Measurements from ENCODE around the gene ZNF594.

The ZNF594 gene

GRCh38 chr17:5209396-5209795 is 17.7 kb upstream of the ZNF594 start (continued):
- TF ChIP-seq, protein P1, sequence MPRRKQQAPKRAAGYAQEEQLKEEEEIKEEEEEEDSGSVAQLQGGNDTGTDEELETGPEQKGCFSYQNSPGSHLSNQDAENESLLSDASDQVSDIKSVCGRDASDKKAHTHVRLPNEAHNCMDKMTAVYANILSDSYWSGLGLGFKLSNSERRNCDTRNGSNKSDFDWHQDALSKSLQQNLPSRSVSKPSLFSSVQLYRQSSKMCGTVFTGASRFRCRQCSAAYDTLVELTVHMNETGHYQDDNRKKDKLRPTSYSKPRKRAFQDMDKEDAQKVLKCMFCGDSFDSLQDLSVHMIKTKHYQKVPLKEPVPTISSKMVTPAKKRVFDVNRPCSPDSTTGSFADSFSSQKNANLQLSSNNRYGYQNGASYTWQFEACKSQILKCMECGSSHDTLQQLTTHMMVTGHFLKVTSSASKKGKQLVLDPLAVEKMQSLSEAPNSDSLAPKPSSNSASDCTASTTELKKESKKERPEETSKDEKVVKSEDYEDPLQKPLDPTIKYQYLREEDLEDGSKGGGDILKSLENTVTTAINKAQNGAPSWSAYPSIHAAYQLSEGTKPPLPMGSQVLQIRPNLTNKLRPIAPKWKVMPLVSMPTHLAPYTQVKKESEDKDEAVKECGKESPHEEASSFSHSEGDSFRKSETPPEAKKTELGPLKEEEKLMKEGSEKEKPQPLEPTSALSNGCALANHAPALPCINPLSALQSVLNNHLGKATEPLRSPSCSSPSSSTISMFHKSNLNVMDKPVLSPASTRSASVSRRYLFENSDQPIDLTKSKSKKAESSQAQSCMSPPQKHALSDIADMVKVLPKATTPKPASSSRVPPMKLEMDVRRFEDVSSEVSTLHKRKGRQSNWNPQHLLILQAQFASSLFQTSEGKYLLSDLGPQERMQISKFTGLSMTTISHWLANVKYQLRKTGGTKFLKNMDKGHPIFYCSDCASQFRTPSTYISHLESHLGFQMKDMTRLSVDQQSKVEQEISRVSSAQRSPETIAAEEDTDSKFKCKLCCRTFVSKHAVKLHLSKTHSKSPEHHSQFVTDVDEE (CRISPR knock-in tag; IDR thresholded peaks at IDR 0.05), result no peak
- no peak for TF ChIP-seq CSRNP3 (CRISPR knock-in tag; IDR thresholded peaks at IDR 0.05)
- TF ChIP-seq ARNTL (CRISPR knock-in tag; IDR thresholded peaks at IDR 0.05; ENCODE audit: borderline replicate concordance, low read depth), result no peak
- TF ChIP-seq CSDC2 (CRISPR knock-in tag; IDR thresholded peaks at IDR 0.05), result no peak

- TF ChIP-seq ZNF8 (CRISPR knock-in tag; IDR thresholded peaks at IDR 0.05) (no peak), TCF4 (CRISPR knock-in tag; IDR thresholded peaks at IDR 0.05; ENCODE audit: borderline replicate concordance) (no peak), PPARA (CRISPR knock-in tag; IDR thresholded peaks at IDR 0.05; ENCODE audit: borderline replicate concordance) (no peak)
- TF ChIP-seq, protein P1 (CRISPR knock-in tag; IDR thresholded peaks at IDR 0.05), result no peak
- ATAC-seq, result no peak
Measured at GRCh38 chr17:5203908-5204294, 12.2 kb upstream of the ZNF594 start.

- no peak for TF ChIP-seq ESRRG (CRISPR knock-in tag; IDR thresholded peaks at IDR 0.05)
- no peak for TF ChIP-seq SNAI2 (CRISPR knock-in tag; IDR thresholded peaks at IDR 0.05)
- no peak for TF ChIP-seq PPARA (CRISPR knock-in tag; IDR thresholded peaks at IDR 0.05; ENCODE audit: borderline replicate concordance)
- no peak for TF ChIP-seq RARB (CRISPR knock-in tag; IDR thresholded peaks at IDR 0.05)
- TF ChIP-seq ZC3H10 (CRISPR knock-in tag; IDR thresholded peaks at IDR 0.05), result no peak
- TF ChIP-seq PATZ1 (CRISPR knock-in tag; IDR thresholded peaks at IDR 0.05; ENCODE audit: borderline replicate concordance), result no peak
- no peak for TF ChIP-seq POU6F1 (CRISPR knock-in tag; IDR thresholded peaks at IDR 0.05; ENCODE audit: borderline replicate concordance, low read depth)
- TF ChIP-seq ZNF565 (CRISPR knock-in tag; conservative IDR thresholded peaks at IDR 0.05; ENCODE audit: low read depth), result no peak
- no peak for TF ChIP-seq ISL1 (CRISPR knock-in tag; IDR thresholded peaks at IDR 0.05)
- no peak for TF ChIP-seq BACH2 (CRISPR knock-in tag; IDR thresholded peaks at IDR 0.05; ENCODE audit: borderline replicate concordance)
- no peak for TF ChIP-seq CSDC2 (CRISPR knock-in tag; IDR thresholded peaks at IDR 0.05)
- no peak; the same call in 2 of the 3 replicates for ATAC-seq
Measured at GRCh38 chr17:5203178-5203907, 11.7 kb upstream of the ZNF594 start.

DNA sequence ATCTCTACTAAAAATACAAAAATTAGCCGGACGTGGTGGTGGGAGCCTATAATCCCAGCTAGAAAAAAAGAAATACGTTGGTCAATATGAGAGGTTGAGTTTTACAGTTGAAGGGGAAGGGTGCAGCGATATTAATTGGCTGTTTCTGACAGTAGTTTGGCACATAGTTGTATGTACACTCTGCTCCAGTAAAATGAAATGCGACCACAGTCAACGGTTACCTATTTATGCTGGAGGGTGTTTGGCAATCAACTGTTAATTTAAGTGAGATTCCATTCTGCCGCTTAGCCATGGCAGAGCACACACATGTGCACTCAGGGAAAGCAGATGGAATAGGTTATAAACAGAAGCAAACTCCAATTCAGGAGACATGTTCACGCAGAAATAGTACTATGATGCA is 9.3 kb upstream of the ZNF594 start:
- ATAC-seq, result no peak
- TF ChIP-seq BACH2 (CRISPR knock-in tag; IDR thresholded peaks at IDR 0.05; ENCODE audit: borderline replicate concordance) (no peak), ESRRG (CRISPR knock-in tag; IDR thresholded peaks at IDR 0.05) (no peak), ZNF565 (CRISPR knock-in tag; conservative IDR thresholded peaks at IDR 0.05; ENCODE audit: low read depth) (no peak), CSRNP3 (CRISPR knock-in tag; IDR thresholded peaks at IDR 0.05) (no peak), ZNF8 (CRISPR knock-in tag; IDR thresholded peaks at IDR 0.05) (no peak), ZC3H10 (CRISPR knock-in tag; IDR thresholded peaks at IDR 0.05) (no peak), ZNF70 (CRISPR knock-in tag; IDR thresholded peaks at IDR 0.05) (no peak), RARB (CRISPR knock-in tag; IDR thresholded peaks at IDR 0.05) (no peak), GLIS3 (CRISPR knock-in tag; IDR thresholded peaks at IDR 0.05) (no peak), CSDC2 (CRISPR knock-in tag; IDR thresholded peaks at IDR 0.05) (no peak), SNAI2 (CRISPR knock-in tag; IDR thresholded peaks at IDR 0.05) (no peak), ISL1 (CRISPR knock-in tag; IDR thresholded peaks at IDR 0.05) (no peak)
- TF ChIP-seq, protein P1 (CRISPR knock-in tag; IDR thresholded peaks at IDR 0.05), result no peak
